Nucleus accumbens (tissue), 56 donors: ENCODE measurements around the gene PDE4D.

Experiments used
- DNase-seq, 56 donors: peaks; one replicate each; lab custom pipeline; 2025; lab: John Stamatoyannopoulos, UW

PDE4D gene

GRCh38 chr5:59174248-59174844 lies 719.2 kb downstream of the PDE4D start:
- peak in 4 of 56 donors; percentile 0 to 12 (median 6) for DNase-seq

GRCh38 chr5:59173578-59173977 lies 719.9 kb downstream of the PDE4D start:
- DNase-seq = no peak

GRCh38 chr5:59171131-59171530 lies 722.4 kb downstream of the PDE4D start:
- DNase-seq = no peak

- no peak for DNase-seq
Observed at GRCh38 chr5:59169768-59170150, 723.8 kb downstream of the PDE4D start.

- DNase-seq = no peak
Observed at GRCh38 chr5:59169081-59169767, 724.3 kb downstream of the PDE4D start.

GRCh38 chr5:59168067-59168466 lies 725.5 kb downstream of the PDE4D start:
- no peak for DNase-seq

- no peak for DNase-seq
Observed at GRCh38 chr5:59164041-59164830, 729.3 kb downstream of the PDE4D start.

- no peak for DNase-seq
Observed at GRCh38 chr5:59161221-59162105, 732.1 kb downstream of the PDE4D start.

- DNase-seq = no peak
Observed at GRCh38 chr5:59158637-59159391, 734.7 kb downstream of the PDE4D start.

- no peak for DNase-seq
Observed at GRCh38 chr5:59158165-59158564, 735.4 kb downstream of the PDE4D start.

- DNase-seq = no peak
Observed at GRCh38 chr5:59157068-59157467, 736.5 kb downstream of the PDE4D start.

- DNase-seq = no peak
Observed at GRCh38 chr5:59152701-59153245, 740.8 kb downstream of the PDE4D start.

- DNase-seq = no peak
Observed at GRCh38 chr5:59151162-59151889, 742.2 kb downstream of the PDE4D start.

GRCh38 chr5:59149827-59150226 lies 743.7 kb downstream of the PDE4D start:
- no peak for DNase-seq

GRCh38 chr5:59149271-59149670 lies 744.3 kb downstream of the PDE4D start:
- DNase-seq = no peak

- no peak for DNase-seq
Observed at GRCh38 chr5:59146729-59147128, 746.8 kb downstream of the PDE4D start.

GRCh38 chr5:59143926-59144333 lies 749.6 kb downstream of the PDE4D start:
- DNase-seq = no peak

GRCh38 chr5:59142927-59143326 lies 750.6 kb downstream of the PDE4D start:
- no peak for DNase-seq

- DNase-seq = no peak
Observed at GRCh38 chr5:59142138-59142537, 751.4 kb downstream of the PDE4D start.
